Amniotic epithelial cell (primary cell): ENCODE data around the gene SENP6.

Experiments
- DNase-seq: peaks from one replicate; pipeline ENCODE4 v3.0.0-alpha.2; 2010; ENCODE audit warnings: low read depth

Gene SENP6

GRCh38 chr6:75748743-75749538 lies 147.3 kb downstream of the SENP6 start, which contains the start of gene MYO6:
TSS of gene MYO6 (plus strand) at chr6:75749239. CDS start at chr6:75817548, 68,309 bp downstream.
- DNase-seq: peak; percentile 47

- peak; percentile 51 for DNase-seq
Measured at GRCh38 chr6:75751443-75751842, 149.8 kb downstream of the SENP6 start.

GRCh38 chr6:75752365-75752764 lies 150.7 kb downstream of the SENP6 start:
- peak; percentile 21 for DNase-seq

GRCh38 chr6:75755704-75756103 lies 154.0 kb downstream of the SENP6 start:
- peak; percentile 78 for DNase-seq

- DNase-seq: peak; percentile 25
Measured at GRCh38 chr6:75757295-75757694, 155.6 kb downstream of the SENP6 start.

- no peak for DNase-seq
Measured at GRCh38 chr6:75758061-75758460, 156.4 kb downstream of the SENP6 start.

- no peak for DNase-seq
Measured at GRCh38 chr6:75759207-75759606, 157.5 kb downstream of the SENP6 start.

- DNase-seq: no peak
Measured at GRCh38 chr6:75760320-75760719, 158.6 kb downstream of the SENP6 start.

- no peak for DNase-seq
Measured at GRCh38 chr6:75761489-75761888, 159.8 kb downstream of the SENP6 start.

- DNase-seq: no peak
Measured at GRCh38 chr6:75762063-75762462, 160.4 kb downstream of the SENP6 start.

GRCh38 chr6:75766387-75766786 lies 164.7 kb downstream of the SENP6 start:
- DNase-seq: no peak
